GM03348 (cell line): Measurements from ENCODE around the gene WDR86.

Experiments
- DNase-seq: peaks from one replicate; pipeline ENCODE4 v3.0.0; 2012; ENCODE audit warnings: low spot score

WDR86 gene

GRCh38 chr7:151390598-151391357 is 19.1 kb downstream of the WDR86 start:
- no peak for DNase-seq

GRCh38 chr7:151389768-151390597 is 19.9 kb downstream of the WDR86 start:
- no peak for DNase-seq

GRCh38 chr7:151389096-151389767 is 20.6 kb downstream of the WDR86 start:
- DNase-seq: no peak

- DNase-seq: no peak
Observed at GRCh38 chr7:151388430-151388829, 21.4 kb downstream of the WDR86 start.

- no peak for DNase-seq
Observed at GRCh38 chr7:151388007-151388297, 21.9 kb downstream of the WDR86 start.

GRCh38 chr7:151387161-151388006 is 22.5 kb downstream of the WDR86 start:
- DNase-seq: no peak

- DNase-seq: no peak
Observed at GRCh38 chr7:151386301-151387160, 23.3 kb downstream of the WDR86 start.

GRCh38 chr7:151385626-151386300 is 24.1 kb downstream of the WDR86 start:
- no peak for DNase-seq

- no peak for DNase-seq
Observed at GRCh38 chr7:151384776-151385625, 24.8 kb downstream of the WDR86 start.

GRCh38 chr7:151384352-151384697 is 25.5 kb downstream of the WDR86 start:
- no peak for DNase-seq

- DNase-seq: no peak
Observed at GRCh38 chr7:151383638-151384351, 26.0 kb downstream of the WDR86 start.

GRCh38 chr7:151382079-151382885 is 27.6 kb downstream of the WDR86 start:
- no peak for DNase-seq

- DNase-seq: peak; percentile 54
Observed at GRCh38 chr7:151381348-151382078, 28.3 kb downstream of the WDR86 start.

- no peak for DNase-seq
Observed at GRCh38 chr7:151381098-151381347, 28.8 kb downstream of the WDR86 start.

GRCh38 chr7:151380199-151381097 is 29.4 kb downstream of the WDR86 start:
- DNase-seq: no peak

GRCh38 chr7:151379534-151380198 is 30.2 kb downstream of the WDR86 start:
- DNase-seq: no peak
